ENCODE data around the gene AMD1.
"Not testable (repeated sequence)": the region's sequence is repeated elsewhere in the genome, so short reads cannot be mapped to it uniquely, and the experiment has no call there.

AMD1 gene

GRCh38 chr6:110878751-110879522 is 4.4 kb downstream of the AMD1 start:
- DNase-seq: peak; percentile 49

GRCh38 chr6:110880651-110881050 is 6.1 kb downstream of the AMD1 start:
- no peak for DNase-seq

DNA sequence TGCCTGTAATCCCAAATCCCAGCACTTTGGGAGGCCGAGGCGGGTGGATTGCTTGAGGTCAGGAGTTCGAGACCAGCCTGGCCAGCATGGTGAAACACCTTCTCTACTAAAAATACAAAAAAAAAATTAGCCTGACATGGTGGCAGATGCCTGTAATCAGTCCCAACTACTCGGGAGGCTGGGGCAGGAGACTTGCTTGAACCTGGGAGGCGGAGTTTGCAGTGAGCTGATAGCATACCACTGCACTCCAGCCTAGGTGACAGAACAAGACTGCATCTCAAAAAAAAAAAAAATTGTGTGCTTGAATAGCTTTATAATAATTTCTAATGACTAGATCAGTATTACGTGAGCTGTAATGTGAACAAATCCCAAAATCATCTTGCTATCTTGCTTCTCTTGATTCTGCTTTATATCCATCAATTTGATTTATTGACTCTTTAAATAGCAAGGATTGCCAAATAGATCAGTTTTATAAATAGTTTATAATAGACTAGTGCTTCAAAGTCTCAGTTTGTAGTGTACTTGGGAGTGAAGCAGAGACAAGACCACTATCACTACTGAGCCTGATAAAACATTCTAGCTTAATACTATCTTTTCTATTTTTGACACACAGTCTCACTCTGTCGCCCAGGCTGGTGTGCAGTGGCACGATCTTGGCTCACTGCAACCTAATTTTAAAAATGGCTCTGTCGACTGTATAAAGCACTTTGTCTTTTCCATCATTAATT is 7.1 kb downstream of the AMD1 start:
- DNase-seq: no peak

DNA sequence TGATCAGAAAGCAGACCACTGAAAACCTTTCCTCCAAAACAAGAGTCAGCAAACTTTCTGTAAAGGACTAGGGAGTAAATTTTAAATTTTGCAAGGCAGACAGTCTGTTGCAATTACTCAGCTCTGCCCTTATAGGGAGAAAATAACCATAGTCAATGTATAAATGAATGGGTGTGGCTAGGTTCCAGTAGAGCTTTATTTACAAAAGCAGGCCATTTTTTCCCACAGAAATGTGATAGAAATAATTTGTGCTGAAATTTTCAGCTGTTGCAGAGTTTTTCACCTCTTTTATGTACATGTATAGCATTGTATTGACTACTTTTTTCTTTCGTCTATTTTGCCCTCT is 7.7 kb downstream of the AMD1 start:
- DNase-seq: no peak

DNA sequence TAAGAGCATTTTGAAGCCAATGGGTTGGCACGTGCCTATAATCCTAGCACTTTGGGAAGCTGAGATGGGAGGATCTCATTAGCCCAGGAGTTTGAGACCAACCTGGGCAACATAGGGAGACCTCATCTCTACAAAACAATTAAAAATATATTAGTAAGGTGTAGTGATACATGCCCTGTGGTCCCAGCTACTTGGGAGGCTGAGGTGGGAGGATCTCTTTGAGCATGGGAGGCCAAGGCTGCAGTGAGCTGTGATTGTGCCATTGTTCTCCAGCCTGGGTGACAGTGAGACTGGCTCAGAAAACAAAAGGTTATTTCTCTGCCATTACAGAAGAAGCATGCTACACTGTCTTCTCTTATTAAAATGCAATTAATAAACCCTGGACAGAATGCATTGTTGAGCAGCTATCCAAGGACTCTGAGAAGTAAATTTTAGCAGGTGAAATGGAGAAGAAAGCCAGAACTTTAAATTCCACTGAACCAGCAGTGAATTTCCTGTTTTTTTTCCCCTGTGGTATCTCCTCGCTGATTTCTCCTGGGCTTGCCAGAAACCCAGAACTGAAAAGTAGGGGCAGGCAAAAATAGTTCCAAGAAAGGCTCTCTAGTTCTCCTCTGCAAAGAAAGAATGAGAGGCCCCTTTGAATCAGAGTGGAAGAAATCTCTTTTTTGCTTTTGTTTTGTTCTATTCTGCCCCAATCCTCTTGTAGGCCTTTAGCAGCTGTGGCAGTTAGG is 8.4 kb downstream of the AMD1 start:
- no peak for DNase-seq

DNA sequence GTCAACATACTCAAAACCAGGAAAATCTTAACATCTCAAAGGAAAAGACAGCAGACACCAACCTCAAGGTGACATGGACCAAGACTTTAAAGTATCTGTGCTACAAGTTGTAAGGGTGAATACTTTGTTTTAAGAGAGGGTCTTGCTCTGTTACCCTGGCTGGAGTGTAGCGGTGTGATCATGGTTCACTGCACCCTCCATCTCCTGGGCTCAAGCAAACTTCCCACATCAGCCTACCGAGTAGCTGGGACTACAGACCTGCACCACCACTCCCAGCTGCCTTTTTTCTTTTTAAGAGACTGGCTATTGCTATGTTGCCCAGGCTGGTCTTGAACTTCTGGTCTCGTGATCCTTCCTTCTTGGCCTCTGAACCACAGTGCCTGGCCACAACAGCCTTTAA is 9.7 kb downstream of the AMD1 start:
- no peak for DNase-seq

GRCh38 chr6:110885526-110885925 is 10.9 kb downstream of the AMD1 start:
- no peak for DNase-seq

DNA sequence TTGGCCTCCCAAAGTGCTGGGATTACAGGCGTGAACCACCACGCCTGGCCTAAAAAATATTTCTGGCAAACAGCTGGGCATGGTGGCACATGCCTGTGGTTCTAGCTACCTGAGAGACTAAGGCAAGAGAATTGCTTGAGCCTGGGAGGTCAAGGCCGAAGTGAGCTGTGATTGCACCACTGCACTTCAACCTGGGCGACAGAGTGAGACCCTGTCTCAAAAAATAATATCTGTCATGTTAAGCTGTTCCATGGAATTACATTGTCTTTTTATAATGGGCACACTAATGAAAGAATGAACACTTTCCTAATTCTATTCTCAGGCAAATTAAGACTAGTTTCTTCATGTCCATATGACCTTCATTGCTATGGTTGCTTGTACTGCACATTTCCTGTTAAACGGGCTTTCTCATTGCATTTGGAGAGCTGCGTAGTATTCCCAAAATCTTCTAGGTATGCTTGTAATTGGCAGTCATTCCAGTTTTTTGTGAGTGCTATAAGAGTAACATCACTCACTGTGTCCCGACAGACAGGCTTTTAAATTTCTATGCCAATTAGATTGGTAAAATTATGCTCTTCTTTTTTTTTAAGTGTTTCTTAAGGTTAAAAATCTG is 12.1 kb downstream of the AMD1 start:
- DNase-seq: no peak

- DNase-seq: no peak
Observed at GRCh38 chr6:110890288-110890687, 15.7 kb downstream of the AMD1 start.

DNA sequence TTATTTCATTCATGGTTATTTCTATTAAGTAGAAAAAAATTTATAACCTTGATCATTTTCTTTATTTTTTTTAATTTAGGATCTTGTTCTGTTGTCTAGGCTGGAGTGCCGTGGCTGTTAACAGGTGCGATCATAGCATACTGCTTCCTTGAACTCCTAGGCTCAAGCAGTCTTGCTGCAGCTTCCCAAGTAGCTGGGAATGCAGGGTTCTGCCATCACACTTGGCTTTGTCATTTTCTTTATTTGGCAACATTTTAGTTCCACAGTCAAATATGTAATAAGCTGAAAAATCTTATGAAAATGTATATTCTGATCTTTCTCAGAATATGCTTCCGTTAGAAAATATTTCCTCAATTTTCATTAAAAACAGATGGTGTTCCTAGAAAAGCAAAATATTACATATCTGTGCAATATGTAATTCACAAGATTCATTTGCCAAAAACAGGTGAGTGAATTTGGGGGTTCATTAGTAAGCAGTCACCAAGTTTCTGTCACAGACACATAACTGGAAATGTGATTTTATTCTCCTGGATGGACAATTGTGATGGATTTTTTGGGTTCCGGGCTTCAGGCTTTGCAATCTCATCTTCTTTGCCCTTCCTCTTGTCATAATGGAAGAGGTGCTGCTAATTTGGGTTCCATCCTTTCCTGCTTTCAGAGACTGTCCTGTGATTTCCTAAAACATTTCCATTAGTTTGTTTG is 21.5 kb downstream of the AMD1 start:
- no peak for DNase-seq

DNA sequence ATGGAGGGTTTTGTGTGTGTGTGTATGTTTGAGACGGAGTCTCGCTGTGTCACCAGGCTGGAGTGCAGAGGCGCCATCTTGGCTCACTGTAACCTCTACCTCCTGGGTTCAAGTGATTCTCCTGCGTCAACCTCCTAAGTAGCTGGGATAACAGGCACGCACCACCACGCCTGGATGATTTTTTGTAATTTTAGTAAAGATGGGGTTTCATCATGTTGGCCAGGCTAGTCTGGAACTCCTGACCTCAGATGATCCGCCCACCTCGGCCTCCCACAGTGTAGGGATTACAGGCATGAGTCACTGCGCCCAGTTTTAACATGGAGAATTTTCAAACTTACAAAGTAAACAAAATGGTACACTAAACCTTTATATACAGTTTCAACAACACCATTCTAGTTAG is 22.8 kb downstream of the AMD1 start:
- DNase-seq: no peak

DNA sequence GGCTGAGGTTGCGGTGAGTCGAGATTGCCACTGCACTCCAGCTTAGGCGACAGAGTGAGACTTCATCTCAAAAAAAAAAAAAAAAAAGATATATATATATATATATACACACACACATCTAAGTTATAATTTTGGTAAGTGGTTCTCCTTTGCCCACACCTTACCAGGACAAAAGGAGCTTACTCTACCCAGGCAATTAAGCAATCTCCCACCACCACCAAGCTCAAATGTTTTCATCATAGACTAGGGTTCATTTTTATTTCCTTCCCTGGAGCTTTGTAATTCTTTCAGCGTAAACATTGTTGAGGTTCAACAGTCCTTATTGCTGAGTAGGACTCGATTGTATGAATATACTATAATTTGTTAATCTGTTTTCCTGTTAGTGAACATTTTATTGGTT is 23.5 kb downstream of the AMD1 start:
- DNase-seq: no peak

DNA sequence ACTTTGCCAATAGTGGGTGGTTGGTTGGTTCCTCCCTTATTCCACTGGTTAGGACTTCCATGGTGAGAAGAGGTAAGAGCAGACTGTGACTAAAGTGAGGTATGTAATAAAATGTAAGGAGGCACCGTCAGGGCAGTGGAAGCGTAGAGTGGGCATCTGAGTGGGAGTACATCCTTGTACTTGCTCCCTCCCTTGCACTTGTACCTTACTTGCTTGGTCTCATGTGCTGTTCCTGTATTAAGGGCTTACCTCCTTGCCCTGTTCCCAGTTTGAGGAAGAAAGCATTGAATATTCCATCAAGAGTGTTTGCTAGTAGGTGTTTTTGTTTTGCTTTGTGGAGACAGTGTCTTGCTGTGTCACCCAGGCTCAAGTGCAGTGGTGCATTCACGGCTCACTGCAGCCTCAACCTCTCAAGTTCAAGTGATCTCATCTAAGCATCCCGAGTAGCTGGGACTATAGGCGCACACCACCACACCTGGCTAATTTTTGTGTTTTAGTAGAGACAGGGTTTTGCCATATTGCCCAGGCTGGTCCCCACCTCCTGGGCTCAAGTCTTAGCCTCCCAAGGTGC is 25.5 kb downstream of the AMD1 start:
- no peak for DNase-seq

DNA sequence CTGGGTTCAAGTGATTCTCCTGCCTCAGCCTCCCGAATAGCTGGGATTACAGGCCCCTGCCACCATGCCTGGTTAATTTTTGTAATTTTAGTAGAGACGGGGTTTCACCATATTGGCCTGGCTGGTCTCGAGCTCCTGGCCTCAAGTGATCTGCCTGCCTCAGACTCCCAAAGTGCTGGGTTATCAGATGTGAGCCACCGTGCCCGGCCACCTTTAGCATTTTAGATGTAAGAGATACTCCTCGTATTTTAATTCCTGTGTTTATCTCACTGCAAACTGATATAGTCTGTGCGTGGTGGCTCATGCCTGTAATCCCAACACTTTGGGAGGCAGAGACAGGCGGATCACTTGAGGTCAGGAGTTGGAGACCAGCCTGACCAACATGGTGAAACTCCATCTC is 27.0 kb downstream of the AMD1 start:
- not testable (repeated sequence) for DNase-seq

DNA sequence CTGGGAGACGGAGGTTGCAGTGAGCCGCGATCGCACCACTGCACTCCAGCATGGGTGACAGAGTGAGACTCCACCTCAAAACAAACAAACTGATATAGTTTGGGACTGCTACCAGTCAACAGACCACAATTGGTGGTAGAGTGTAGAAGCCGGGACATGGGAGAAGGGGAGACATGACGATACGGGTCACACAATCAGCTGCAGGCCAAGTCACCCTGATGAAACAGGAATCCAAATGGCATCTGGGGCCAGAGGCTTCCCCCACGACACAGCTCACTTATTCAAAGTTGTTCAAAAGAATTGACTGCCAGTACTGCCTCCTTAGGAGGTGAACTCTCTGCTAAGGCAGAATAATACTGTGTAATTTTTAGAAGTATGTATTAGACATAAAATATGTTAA is 27.5 kb downstream of the AMD1 start:
- no peak for DNase-seq

DNA sequence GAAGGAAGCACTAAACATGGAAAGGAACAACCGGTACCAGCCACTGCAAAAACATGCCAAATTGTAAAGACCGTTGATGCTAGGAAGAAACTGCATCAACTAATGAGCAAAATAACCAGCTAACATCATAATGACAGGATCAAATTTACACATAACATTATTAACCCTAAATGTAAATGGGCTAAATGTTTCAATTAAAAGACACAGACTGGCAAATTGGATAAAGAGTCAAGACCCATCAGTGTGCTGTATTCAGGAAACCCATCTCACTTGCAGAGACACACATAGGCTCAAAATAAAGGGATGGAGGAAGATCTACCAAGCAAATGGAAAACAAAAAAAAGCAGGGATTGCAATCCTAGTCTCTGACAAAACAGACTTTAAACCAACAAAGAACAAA is 31.7 kb downstream of the AMD1 start:
- not testable (repeated sequence) for DNase-seq

GRCh38 chr6:110930781-110931180 is 56.2 kb downstream of the AMD1 start:
- DNase-seq: no peak

DNA sequence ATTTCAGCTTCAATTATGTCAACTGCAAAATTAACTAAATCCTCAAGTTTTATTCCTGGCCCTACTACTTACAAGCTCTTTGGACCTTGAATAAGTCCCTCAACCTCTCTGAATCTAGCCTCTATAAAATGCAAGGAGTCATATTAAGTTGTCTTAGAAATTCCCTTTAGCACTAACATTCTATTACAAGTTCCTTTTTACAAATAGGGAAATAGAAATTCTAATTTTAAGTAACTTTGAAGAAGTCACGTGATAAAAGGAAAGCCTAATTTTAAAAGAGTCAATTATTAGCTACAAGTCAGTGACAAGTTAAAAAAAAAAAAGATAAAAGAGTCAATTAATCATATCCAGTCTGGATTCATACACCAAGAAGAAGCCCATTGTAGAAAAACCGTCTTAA is 59.3 kb downstream of the AMD1 start:
- DNase-seq: no peak

- DNase-seq: no peak
Observed at GRCh38 chr6:110934381-110934898, 59.9 kb downstream of the AMD1 start.

DNA sequence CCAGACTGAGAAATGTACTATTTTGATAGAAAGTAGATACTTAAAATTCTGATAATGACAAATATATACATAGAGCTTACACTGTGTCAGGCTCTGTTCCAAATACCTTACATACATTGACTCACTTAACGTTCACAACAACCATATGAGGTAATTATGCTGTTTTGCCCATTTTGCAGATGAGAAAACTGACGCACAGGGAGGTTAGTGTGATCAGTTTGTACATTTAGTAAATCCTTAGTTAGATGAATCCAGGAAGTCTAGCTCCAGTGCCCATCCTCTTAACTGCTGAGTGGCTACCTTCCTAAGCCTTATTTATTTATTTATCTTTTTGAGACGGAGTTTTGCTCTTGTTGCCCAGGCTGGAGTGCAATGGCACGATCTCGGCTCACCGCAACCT is 60.6 kb downstream of the AMD1 start:
- DNase-seq: no peak

DNA sequence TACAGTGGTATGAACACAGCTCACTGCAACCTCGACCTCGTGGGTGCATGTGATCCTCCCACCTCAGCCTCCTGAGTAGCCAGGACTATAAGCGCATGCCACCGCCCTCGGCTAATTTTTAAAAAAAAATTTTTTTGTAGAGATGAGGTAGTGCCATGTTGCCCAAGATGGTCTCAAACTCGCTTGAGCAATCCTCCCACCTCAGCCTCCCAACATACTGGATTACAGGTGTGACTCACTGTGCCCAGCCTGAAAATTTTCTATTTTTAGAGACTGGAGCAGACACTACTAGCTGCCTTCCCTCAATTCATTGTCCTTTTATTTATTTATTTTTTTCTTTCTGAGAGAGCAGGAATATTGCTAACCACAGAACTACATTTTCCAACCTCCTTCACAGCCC is 63.6 kb downstream of the AMD1 start:
- DNase-seq: no peak

DNA sequence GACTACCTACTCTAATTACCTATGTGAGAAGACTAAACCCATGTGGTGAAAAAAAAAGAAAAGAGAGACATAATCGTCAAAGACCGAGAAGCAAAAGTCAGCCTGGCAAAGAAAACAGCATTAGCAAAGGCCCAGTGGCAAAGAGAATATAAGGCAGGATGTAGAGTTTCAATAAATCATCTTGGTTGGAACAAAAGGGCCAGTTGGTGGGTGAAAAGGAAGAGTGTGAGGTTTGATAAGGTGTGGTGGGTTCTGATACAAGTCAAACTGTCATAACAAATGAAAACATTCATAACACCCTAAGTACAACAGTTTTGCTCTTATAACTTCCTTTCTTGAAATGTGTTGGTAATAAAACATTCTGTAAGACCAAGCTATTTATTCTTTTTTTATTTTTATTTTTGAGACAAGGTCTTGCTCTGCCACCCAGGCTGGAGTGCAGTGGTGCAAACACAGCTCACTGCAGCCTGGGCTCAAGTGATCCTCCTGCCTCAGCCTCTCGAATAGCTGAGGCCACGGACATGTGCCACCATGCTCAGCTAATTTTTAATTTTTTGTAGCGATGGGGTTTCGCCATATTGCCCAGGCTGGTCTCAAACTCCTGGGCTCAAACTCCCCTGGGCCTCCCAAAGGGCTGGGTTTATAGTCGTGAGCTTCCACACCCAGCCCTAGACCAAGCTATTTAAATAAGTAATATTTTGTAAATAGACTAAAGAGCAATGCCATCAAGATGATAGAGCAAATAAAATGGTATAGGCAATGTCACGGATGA is 65.0 kb downstream of the AMD1 start:
- DNase-seq: no peak

Data from CD4-positive, alpha-beta T cell treated with Interleukin-12 subunit alpha and Interleukin-12 subunit beta, for 1 hour (primary cell).